GM20000 (cell line): Measurements from ENCODE around the gene TMCC2.

Source experiments
- DNase-seq: peaks from one replicate; pipeline ENCODE4 v3.0.0; 2012; ENCODE audit warnings: low spot score
- TF ChIP-seq, protein P1 (sequence below): IDR thresholded peaks from 2 replicates; pipeline ENCODE4 v1.5.1; 2012; ENCODE audit warnings: mild to moderate bottlenecking, control low read depth; ENCODE audit errors: extremely low read depth, missing control alignments

Gene TMCC2

GRCh38 chr1:205262731-205263171 lies 35.0 kb downstream of the TMCC2 start:
- no peak for DNase-seq
- TF ChIP-seq, protein P1, sequence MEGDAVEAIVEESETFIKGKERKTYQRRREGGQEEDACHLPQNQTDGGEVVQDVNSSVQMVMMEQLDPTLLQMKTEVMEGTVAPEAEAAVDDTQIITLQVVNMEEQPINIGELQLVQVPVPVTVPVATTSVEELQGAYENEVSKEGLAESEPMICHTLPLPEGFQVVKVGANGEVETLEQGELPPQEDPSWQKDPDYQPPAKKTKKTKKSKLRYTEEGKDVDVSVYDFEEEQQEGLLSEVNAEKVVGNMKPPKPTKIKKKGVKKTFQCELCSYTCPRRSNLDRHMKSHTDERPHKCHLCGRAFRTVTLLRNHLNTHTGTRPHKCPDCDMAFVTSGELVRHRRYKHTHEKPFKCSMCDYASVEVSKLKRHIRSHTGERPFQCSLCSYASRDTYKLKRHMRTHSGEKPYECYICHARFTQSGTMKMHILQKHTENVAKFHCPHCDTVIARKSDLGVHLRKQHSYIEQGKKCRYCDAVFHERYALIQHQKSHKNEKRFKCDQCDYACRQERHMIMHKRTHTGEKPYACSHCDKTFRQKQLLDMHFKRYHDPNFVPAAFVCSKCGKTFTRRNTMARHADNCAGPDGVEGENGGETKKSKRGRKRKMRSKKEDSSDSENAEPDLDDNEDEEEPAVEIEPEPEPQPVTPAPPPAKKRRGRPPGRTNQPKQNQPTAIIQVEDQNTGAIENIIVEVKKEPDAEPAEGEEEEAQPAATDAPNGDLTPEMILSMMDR: no peak

GRCh38 chr1:205263580-205264190 lies 35.9 kb downstream of the TMCC2 start:
- TF ChIP-seq, protein P1: no peak
- no peak for DNase-seq

GRCh38 chr1:205266611-205267305 lies 39.0 kb downstream of the TMCC2 start:
- TF ChIP-seq, protein P1: no peak
- no peak for DNase-seq

GRCh38 chr1:205267306-205267902 lies 39.7 kb downstream of the TMCC2 start:
- no peak for DNase-seq
- TF ChIP-seq, protein P1: no peak

- TF ChIP-seq, protein P1: no peak
- DNase-seq: no peak
These were observed 41.3 kb downstream of the TMCC2 start for GRCh38 chr1:205268846-205269680.

GRCh38 chr1:205269711-205270110 lies 42.0 kb downstream of the TMCC2 start:
- no peak for DNase-seq
- TF ChIP-seq, protein P1: no peak

- DNase-seq: no peak
- TF ChIP-seq, protein P1: no peak
These were observed 42.5 kb downstream of the TMCC2 start for GRCh38 chr1:205270271-205270670.
